HG02798 (cell line): ENCODE data around the gene RAET1E.
"Not testable (repeated sequence)": the region's sequence is repeated elsewhere in the genome, so short reads cannot be mapped to it uniquely, and the experiment has no call there.

Experiments
- ATAC-seq: cut with Tn5 transposase; IDR thresholded peaks from one replicate; pipeline ENCODE4 v1.9.1; 2021; ENCODE audit warnings: mild to moderate bottlenecking; ENCODE audit not compliant: unreplicated experiment, poor library complexity

RAET1E gene

DNA sequence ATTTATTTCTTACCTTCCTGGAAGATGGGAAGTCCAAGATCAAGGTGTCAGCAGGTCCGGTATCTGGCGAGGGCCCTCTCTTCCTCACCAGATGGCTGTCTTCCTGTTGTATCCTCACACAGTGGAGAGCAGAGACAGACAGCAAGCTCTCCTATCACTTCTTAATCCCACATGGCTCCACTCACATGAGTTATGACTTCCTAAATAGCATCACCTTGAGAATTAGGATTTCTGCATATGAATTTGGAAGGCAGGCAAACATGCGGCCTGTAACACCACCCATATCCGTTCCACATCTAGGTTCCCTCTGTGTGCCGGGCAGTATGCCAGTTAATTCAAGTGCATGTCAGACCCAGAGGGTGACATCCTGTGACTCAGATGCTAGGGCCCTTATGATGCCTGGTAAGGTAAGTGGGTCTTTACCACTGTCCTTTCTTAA is 2.1 kb downstream of the RAET1E start:
- no peak for ATAC-seq

GRCh38 chr6:149895048-149895590 is 2.8 kb downstream of the RAET1E start:
- no peak for ATAC-seq

GRCh38 chr6:149891864-149892263 is 6.0 kb downstream of the RAET1E start:
- not testable (repeated sequence) for ATAC-seq

GRCh38 chr6:149891259-149891658 is 6.7 kb downstream of the RAET1E start:
- no peak for ATAC-seq

DNA sequence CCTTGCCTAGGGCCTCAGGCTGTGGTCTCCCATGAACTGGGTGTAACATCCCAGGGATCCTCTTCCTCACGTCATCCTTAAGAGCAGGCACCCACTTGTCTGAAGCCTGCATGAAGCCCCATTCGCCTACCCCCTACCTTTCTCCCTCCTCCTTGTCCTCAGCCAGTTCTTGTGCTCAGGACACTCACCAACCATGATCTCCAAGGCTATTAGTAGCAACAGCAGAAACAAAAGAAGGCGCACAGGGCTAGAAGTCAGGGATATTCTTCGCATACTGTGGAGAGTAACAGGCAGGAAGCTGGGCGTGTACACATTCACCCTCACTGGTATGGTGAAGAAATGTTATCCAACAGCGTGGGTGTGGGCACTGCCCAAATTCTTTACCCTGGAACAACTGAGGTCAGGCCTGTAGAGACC is 7.3 kb downstream of the RAET1E start:
- ATAC-seq, result no peak

- no peak for ATAC-seq
Measured at GRCh38 chr6:149889326-149889725, 8.6 kb downstream of the RAET1E start.

DNA sequence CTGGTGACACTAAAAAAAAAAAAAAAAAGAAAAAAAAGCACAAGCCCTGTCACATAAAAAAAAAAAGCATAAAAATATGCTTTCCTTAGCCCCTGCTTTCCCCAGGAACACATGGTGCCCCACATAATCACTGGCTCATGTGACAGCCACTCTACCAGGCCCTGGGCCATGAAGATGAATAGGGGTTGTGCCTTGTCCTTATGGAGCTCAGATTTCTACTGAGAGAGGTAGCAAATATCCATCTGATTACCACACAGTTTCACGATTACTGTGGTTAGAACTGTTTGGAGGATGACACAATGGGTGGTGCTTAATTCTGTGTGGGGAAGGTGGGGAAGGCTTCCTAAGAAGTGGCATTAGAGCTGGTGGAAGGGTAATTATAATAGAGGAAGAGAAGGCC is 9.3 kb downstream of the RAET1E start:
- ATAC-seq, result no peak

GRCh38 chr6:149888093-149888492 is 9.8 kb downstream of the RAET1E start:
- ATAC-seq, result no peak

DNA sequence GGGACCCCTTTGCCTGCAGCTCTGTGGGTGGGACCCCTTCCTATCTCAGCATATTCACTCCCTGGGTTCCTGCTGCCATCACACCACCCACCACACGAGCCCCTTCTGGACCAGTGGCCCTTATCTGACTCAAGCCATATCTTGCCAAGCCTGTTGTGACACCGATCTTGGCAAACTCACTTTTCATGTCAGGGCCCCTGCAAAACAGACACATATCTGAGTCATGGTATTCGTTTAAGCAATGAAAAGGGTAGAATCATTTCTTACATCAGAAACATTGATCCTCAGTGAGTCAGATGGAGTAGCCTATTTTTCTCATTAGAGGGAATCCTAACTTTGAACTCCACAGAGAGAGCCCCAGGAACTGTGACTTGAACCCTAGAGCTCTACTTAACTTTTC is 10.6 kb downstream of the RAET1E start:
- no peak for ATAC-seq

DNA sequence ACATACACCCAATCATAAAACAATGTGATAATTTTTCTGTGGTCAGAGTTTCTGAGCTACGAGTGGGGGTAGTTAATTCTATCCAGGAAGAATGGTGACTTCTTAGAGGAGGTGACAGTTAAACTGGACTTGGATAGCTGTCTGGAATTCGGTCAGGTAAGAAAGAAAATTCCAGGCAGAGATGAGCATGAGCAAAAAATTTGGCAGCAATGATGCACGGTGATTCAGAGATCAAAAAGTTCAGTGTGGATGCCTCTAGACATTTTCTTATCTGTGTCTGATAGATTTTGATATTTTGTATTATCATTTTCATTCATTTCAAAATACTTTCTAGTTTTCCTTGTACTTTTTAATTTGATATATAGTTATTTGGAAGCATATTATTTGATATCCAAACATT is 12.0 kb downstream of the RAET1E start:
- no peak for ATAC-seq

- no peak for ATAC-seq
Measured at GRCh38 chr6:149884617-149885016, 13.3 kb downstream of the RAET1E start.

DNA sequence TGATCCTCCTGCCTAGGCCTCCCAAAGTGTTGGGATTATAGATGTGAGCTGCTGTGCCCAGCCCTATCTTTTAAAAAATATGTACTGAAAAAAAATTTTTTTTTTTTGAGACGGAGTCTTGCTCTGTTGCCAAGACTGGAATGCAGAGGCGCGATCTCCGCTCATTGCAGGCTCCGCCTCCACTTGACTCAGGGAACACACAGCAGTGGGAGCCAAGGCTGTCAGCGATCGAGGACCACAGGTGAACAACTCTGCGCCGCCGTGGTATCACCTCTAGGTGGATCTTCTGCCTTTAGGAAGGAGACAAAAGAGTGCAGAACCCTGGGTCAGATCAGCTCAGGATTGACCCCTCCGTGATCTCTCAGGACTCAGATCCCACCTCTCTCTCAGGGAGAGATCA is 13.7 kb downstream of the RAET1E start:
- ATAC-seq, result no peak

GRCh38 chr6:149881860-149882259 is 16.1 kb downstream of the RAET1E start:
- ATAC-seq, result no peak

GRCh38 chr6:149881066-149881766 is 16.7 kb downstream of the RAET1E start:
- ATAC-seq, result no peak

- ATAC-seq, result no peak
Measured at GRCh38 chr6:149877659-149878058, 20.3 kb downstream of the RAET1E start.

DNA sequence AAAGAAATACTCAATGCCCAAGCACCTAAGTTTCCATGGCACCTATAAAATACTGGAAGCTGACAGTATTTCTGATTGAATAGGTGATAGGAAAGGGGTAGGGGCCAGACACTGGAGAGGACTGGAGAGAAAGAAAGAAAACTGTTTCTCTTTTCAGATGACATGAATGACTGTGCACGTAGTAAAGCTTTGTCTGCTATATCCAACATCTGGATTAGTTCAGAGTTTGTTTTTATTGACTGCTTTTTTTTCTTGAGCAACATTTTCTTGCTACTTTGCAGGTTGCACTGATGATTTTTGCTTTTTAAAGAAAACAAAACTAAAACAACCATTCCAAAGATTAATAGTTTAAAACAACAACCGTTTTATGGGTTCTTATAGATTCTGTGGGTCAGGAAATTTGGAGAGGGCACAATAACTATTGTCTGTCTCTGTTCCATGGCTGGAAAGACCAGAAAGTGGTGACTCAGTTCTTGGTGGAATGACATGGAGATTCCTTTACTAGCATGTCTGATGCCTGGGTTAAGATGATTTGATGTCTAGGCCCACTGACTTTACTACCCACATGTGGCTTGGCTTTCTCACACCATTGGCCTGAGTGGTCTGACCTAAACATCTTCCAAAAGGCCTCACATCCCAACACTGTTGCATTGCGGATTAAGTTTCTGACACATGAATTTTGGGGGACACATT is 21.5 kb downstream of the RAET1E start:
- no peak for ATAC-seq

- ATAC-seq, result no peak
Measured at GRCh38 chr6:149872233-149872632, 25.7 kb downstream of the RAET1E start.

DNA sequence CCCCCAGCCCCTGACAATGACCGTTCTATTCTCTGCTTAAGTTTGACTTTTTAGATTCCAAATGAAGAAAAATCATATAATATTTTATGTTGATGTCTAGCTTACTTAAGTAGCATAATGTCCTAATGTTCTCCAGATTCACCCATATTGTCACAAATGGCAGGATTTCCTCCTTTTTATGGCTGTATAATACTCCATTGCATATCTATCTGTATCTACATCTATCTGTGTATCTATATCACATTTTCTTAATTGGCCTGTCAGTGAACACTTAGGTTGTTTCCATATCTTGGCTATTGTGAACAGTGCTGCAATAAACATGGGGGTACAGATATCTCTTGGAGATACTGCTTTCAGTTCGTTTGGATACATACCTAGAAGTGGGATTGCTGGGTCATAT is 26.7 kb downstream of the RAET1E start:
- ATAC-seq, result no peak

- no peak for ATAC-seq
Measured at GRCh38 chr6:149869275-149869892, 28.5 kb downstream of the RAET1E start.

DNA sequence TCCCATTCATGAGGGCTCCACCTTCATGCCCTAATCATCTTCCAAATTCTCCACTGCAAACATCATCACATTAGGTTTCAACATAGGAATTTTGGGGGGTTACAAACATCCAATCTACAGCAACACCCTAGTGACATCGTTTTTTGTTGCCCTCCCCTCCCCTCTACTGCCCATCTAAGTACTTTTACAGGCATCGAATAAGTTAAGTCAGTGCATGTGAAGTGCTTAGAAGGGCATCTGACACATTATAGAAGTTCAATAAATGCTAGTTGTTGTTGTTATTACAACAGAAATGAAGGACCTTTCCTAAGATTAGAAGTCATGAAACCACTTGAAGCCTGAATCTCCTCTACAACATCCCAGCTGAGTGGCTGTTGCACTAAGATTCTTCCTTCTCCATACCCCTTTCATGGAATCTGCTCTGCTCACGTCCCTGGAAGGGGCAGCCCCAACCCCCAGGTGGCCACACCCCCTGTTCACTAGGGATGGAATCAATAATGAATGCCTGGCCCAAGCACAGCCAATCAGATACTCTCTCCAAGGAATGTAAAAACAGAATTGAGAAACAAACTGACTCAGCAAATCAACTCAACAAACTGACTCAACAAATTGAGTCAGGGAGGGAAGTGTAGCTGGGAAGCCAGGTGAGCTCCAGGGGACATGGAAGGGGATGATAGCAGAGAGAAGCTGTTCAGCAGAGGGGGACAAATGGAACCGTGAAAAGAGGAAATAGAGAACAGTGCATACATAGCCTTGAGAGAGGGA is 29.9 kb downstream of the RAET1E start:
- no peak for ATAC-seq
